Astrocyte (in vitro differentiated cells and primary cell): Measurements from ENCODE around the gene ZDHHC14. TPM values are rescaled to one million over a fixed set of nuclear protein-coding genes. Genes with fewer than 3 reads are reported as not detected.
A peak's percentile ranks its signal among the peaks of the same experiment; 100 is the strongest.

Experiments
- DNase-seq: peaks from one replicate; pipeline ENCODE4 v3.0.0-alpha.2; 2010; ENCODE audit warnings: low read depth
- FAIRE-seq: peaks from 2 replicates; lab custom pipeline; 2011; peaks lifted over from hg19 to GRCh38; lab: Jason Lieb, UNC
- H2AFZ ChIP-seq: 2 replicates; pipeline ENCODE4 v1.6.0; 2012; ENCODE audit warnings: low read depth, low read length, inconsistent platforms
- H3K27ac ChIP-seq: 2 replicates; pipeline ENCODE4 v1.5.1; 2011; ENCODE audit warnings: low read depth, low read length, inconsistent platforms
- H3K27me3 ChIP-seq: 2 replicates; pipeline ENCODE4 v1.6.0; 2011; ENCODE audit warnings: low read length, inconsistent platforms; ENCODE audit not compliant: insufficient read depth
- H3K36me3 ChIP-seq: 2 replicates; pipeline ENCODE4 v1.5.1; 2011; ENCODE audit warnings: low read length, inconsistent platforms; ENCODE audit not compliant: insufficient read depth
- H3K4me1 ChIP-seq: 2 replicates; pipeline ENCODE4 v1.5.1; 2011; ENCODE audit warnings: low read length, inconsistent platforms; ENCODE audit not compliant: insufficient read depth
- H3K4me2 ChIP-seq: 2 replicates; pipeline ENCODE4 v1.6.0; 2012; ENCODE audit warnings: low read length, inconsistent platforms
- H3K4me3 ChIP-seq: 2 replicates; pipeline ENCODE4 v1.5.1; 2011; ENCODE audit warnings: low read depth, mild to moderate bottlenecking, low read length, inconsistent platforms; ENCODE audit not compliant: insufficient read depth
- H3K79me2 ChIP-seq: 2 replicates; pipeline ENCODE4 v1.6.0; 2012; ENCODE audit warnings: mild to moderate bottlenecking, low read length, inconsistent platforms; ENCODE audit not compliant: insufficient read depth
- H3K9ac ChIP-seq: 2 replicates; pipeline ENCODE4 v1.6.0; 2012; ENCODE audit warnings: mild to moderate bottlenecking, low read length, inconsistent platforms
- H3K9me3 ChIP-seq: 2 replicates; pipeline ENCODE4 v1.5.1; 2012; ENCODE audit warnings: low read depth, mild to moderate bottlenecking, low read length, inconsistent platforms; ENCODE audit not compliant: insufficient read depth
- H4K20me1 ChIP-seq: 2 replicates; pipeline ENCODE4 v1.6.0; 2012; ENCODE audit warnings: low read length, inconsistent platforms; ENCODE audit not compliant: insufficient read depth
- H3K27ac Mint-ChIP-seq: one replicate; pipeline ENCODE4 v1.8.0; 2021; ENCODE audit warnings: mild to moderate bottlenecking, mixed read lengths; ENCODE audit not compliant: unreplicated experiment
- H3K27me3 Mint-ChIP-seq: one replicate; pipeline ENCODE4 v1.8.0; 2021; ENCODE audit warnings: low read depth, mixed read lengths; ENCODE audit not compliant: unreplicated experiment
- H3K36me3 Mint-ChIP-seq: one replicate; pipeline ENCODE4 v1.8.0; 2021; ENCODE audit warnings: low read depth, mixed read lengths; ENCODE audit not compliant: unreplicated experiment
- H3K4me1 Mint-ChIP-seq: one replicate; pipeline ENCODE4 v1.8.0; 2021; ENCODE audit warnings: low read depth, mixed read lengths; ENCODE audit not compliant: unreplicated experiment
- H3K4me3 Mint-ChIP-seq: one replicate; pipeline ENCODE4 v1.8.0; 2021; ENCODE audit warnings: mild to moderate bottlenecking, moderate library complexity, mixed read lengths; ENCODE audit not compliant: unreplicated experiment
- H3K9me3 Mint-ChIP-seq: one replicate; pipeline ENCODE4 v1.8.0; 2021; ENCODE audit warnings: mild to moderate bottlenecking, mixed read lengths; ENCODE audit not compliant: unreplicated experiment
- EZH2 ChIP-seq: IDR thresholded peaks from 2 replicates; pipeline ENCODE4 v1.6.1; 2012; ENCODE audit warnings: mild to moderate bottlenecking, low read length, inconsistent platforms; ENCODE audit not compliant: insufficient read depth
- total RNA-seq: library from RNA; stranded (reverse); gene quantifications from 2 replicates; pipeline ENCODE4 v1.2.1, GENCODE V29; 2021
- TF ChIP-seq, protein P1 (sequence below): IDR thresholded peaks from 2 replicates; pipeline ENCODE4 v1.5.1; 2011; ENCODE audit warnings: low read depth, mild to moderate bottlenecking, inconsistent platforms, low read length, moderate library complexity; ENCODE audit not compliant: insufficient read depth

ZDHHC14 gene
- total RNA-seq, 1 donor from 2014 or later, result 7.2 TPM

DNA sequence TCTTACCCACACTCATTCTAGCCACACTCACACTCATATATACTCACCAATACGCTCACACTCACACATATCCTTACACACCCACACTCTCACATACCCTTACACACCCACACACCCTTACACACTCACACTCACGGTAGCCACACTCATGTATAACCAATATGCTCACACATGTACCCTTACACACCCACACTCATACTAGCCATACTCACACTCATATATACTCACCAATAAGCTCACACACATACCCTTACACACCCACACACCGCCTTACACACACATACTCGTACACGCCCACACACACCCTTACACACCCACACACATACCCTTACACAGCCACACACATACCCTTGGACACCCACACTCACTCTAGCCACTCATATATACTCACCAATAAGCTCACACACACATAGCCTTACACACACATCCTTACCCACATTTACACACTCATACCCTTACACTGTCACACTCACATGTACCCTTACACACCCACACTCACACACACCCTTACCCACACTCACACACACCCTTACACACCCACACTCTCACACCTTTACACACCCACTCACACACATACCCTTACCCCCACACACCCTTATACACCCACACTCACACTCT, 249.6 kb downstream of the ZDHHC14 start:
- Histone ChIP-seq H3K9ac (no peak overlapping the region), H2AFZ (no peak overlapping the region), H3K79me2 (no peaks in the 10 kb centered on the region), H3K27ac (no peak overlapping the region), H3K4me1 (peaks cover 15% of the 10 kb centered on the region), H4K20me1 (no peaks in the 10 kb centered on the region), H3K27me3 (no peaks in the 10 kb centered on the region), H3K36me3 (no peaks in the 10 kb centered on the region), H3K9me3 (no peaks in the 10 kb centered on the region), H3K4me2 (no peak overlapping the region), H3K4me3 (no peak overlapping the region)
- Mint-ChIP-seq H3K36me3 (peaks cover under 1% of the 10 kb centered on the region), H3K4me3 (no peak overlapping the region), H3K27me3 (peaks cover 12% of the 10 kb centered on the region), H3K4me1 (peaks cover 33% of the 10 kb centered on the region), H3K9me3 (no peaks in the 10 kb centered on the region), H3K27ac (no peak overlapping the region)
- DNase-seq (no peak), FAIRE-seq (no peak)
- no peak for TF ChIP-seq EZH2
- TF ChIP-seq, protein P1, sequence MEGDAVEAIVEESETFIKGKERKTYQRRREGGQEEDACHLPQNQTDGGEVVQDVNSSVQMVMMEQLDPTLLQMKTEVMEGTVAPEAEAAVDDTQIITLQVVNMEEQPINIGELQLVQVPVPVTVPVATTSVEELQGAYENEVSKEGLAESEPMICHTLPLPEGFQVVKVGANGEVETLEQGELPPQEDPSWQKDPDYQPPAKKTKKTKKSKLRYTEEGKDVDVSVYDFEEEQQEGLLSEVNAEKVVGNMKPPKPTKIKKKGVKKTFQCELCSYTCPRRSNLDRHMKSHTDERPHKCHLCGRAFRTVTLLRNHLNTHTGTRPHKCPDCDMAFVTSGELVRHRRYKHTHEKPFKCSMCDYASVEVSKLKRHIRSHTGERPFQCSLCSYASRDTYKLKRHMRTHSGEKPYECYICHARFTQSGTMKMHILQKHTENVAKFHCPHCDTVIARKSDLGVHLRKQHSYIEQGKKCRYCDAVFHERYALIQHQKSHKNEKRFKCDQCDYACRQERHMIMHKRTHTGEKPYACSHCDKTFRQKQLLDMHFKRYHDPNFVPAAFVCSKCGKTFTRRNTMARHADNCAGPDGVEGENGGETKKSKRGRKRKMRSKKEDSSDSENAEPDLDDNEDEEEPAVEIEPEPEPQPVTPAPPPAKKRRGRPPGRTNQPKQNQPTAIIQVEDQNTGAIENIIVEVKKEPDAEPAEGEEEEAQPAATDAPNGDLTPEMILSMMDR, result no peak

DNA sequence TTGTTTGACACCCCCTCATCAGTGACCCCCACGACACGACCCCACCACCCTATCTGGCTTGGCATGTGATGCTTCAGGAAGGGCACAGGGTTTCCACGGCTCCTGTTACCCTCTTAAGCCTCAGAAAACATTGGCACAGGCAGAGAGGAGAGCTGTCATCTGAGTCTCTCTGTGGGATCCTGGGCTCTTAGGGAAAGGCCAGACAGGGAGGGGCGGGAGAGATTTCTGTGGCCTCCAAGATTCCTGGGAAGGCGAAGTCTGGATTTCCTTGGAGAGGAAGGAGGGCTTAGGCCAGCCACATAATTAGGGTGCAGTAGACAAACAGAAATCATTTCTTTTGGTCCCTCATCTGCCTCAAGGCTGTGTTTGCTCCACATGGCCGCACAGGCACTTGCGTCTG, 250.4 kb downstream of the ZDHHC14 start:
- peak; percentile 70 for DNase-seq
- H3K4me1 Mint-ChIP-seq, result peaks cover 38% of the 10 kb centered on the region
- no peaks in the 10 kb centered on the region for H3K9me3 Mint-ChIP-seq
- H3K36me3 Mint-ChIP-seq, result no peaks in the 10 kb centered on the region
- peaks cover 12% of the 10 kb centered on the region for H3K27me3 Mint-ChIP-seq
- no peak overlapping the region for H3K4me3 Mint-ChIP-seq
- H3K27me3 ChIP-seq, result no peaks in the 10 kb centered on the region
- no peak overlapping the region for H3K4me3 ChIP-seq
- peaks cover 15% of the 10 kb centered on the region for H3K4me1 ChIP-seq
- no peak overlapping the region for H3K9ac ChIP-seq
- no peak overlapping the region for H2AFZ ChIP-seq
- H3K4me2 ChIP-seq, result no peak overlapping the region
- FAIRE-seq, result no peak
- H3K9me3 ChIP-seq, result no peaks in the 10 kb centered on the region
- H3K27ac ChIP-seq, result no peak overlapping the region
- H4K20me1 ChIP-seq, result no peaks in the 10 kb centered on the region
- no peak overlapping the region for H3K27ac Mint-ChIP-seq
- H3K79me2 ChIP-seq, result no peaks in the 10 kb centered on the region
- no peaks in the 10 kb centered on the region for H3K36me3 ChIP-seq
- TF ChIP-seq, protein P1, result no peak

DNA sequence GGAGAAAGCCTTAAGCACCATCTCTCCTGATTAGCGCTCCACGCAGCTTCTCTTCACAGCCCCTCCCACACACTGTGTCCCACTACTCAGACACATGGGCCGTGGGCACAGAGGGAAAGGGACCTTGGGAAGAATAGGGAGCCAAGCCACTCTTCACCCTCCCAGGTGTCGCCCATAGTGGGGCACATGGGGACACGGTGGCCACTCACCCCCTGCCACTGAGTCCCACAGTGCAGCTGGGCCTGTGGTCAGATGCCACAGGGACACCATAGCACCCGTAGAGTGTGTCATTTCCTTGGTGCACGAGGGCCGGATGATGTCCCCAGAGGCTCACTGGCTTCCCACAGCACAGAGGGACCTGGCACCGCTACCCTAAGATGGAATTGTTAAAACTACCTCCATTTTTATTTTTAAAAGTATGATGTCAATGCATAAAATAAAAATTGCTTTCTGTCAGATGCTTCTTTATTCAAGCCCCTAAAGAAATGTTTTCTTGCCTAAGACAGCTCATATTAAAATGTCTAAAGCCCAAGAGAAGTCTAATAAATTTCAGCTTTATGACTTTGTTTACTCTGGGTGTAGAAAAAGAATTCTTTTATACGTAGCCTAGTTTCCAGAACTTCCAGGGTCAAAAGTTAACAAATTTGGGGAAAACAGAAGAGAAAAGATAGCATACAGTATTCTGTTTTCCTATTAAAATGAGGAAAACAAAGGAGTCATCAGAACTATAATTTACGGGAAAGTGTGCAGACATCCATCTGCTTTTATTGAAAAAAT, 251.0 kb downstream of the ZDHHC14 start:
- H3K9me3 Mint-ChIP-seq, result no peaks in the 10 kb centered on the region
- H2AFZ ChIP-seq, result no peak overlapping the region
- TF ChIP-seq EZH2, result no peak
- TF ChIP-seq, protein P1, result no peak
- no peak overlapping the region for H3K4me3 ChIP-seq
- peak overlapping the region; percentile 77 for H3K27ac Mint-ChIP-seq
- no peak for DNase-seq
- no peaks in the 10 kb centered on the region for H3K9me3 ChIP-seq
- H4K20me1 ChIP-seq, result no peaks in the 10 kb centered on the region
- H3K9ac ChIP-seq, result no peak overlapping the region
- H3K27me3 Mint-ChIP-seq, result peaks cover 10% of the 10 kb centered on the region
- H3K4me3 Mint-ChIP-seq, result no peak overlapping the region
- H3K79me2 ChIP-seq, result no peaks in the 10 kb centered on the region
- H3K4me1 ChIP-seq, result peaks cover 15% of the 10 kb centered on the region
- peaks cover 38% of the 10 kb centered on the region for H3K4me1 Mint-ChIP-seq
- no peak for FAIRE-seq
- no peak overlapping the region for H3K27ac ChIP-seq
- H3K4me2 ChIP-seq, result no peak overlapping the region
- no peaks in the 10 kb centered on the region for H3K36me3 Mint-ChIP-seq
- H3K36me3 ChIP-seq, result no peaks in the 10 kb centered on the region
- peaks cover 3% of the 10 kb centered on the region for H3K27me3 ChIP-seq
